GM21723 (cell line): ENCODE results near the gene ATP8B4.
"Not testable (repeated sequence)": the region's sequence is repeated elsewhere in the genome, so short reads cannot be mapped to it uniquely, and the experiment has no call there.

ENCODE experiments used
- ATAC-seq: cut with Tn5 transposase; IDR thresholded peaks from one replicate; pipeline ENCODE4 v1.9.1; 2021; ENCODE audit warnings: mild to moderate bottlenecking, moderate library complexity; ENCODE audit not compliant: unreplicated experiment

The ATP8B4 gene

GRCh38 chr15:50112488-50113186 is 6.4 kb downstream of the ATP8B4 start:
- ATAC-seq: no peak

GRCh38 chr15:50110285-50110684 is 8.7 kb downstream of the ATP8B4 start:
- ATAC-seq: no peak

GRCh38 chr15:50109076-50109987 is 9.7 kb downstream of the ATP8B4 start:
- no peak for ATAC-seq

- ATAC-seq: no peak
Measured at GRCh38 chr15:50108461-50108860, 10.6 kb downstream of the ATP8B4 start.

GRCh38 chr15:50107591-50108408 is 11.2 kb downstream of the ATP8B4 start:
- ATAC-seq: peak; percentile 95

GRCh38 chr15:50107157-50107556 is 11.9 kb downstream of the ATP8B4 start:
- ATAC-seq: no peak

- no peak for ATAC-seq
Measured at GRCh38 chr15:50106457-50106856, 12.6 kb downstream of the ATP8B4 start.

- no peak for ATAC-seq
Measured at GRCh38 chr15:50100486-50100885, 18.5 kb downstream of the ATP8B4 start.

GRCh38 chr15:50098545-50098944 is 20.5 kb downstream of the ATP8B4 start:
- ATAC-seq: no peak

- ATAC-seq: no peak
Measured at GRCh38 chr15:50095938-50096821, 22.9 kb downstream of the ATP8B4 start.

- ATAC-seq: not testable (repeated sequence)
Measured at GRCh38 chr15:50089386-50089785, 29.6 kb downstream of the ATP8B4 start.

- no peak for ATAC-seq
Measured at GRCh38 chr15:50084932-50085331, 34.1 kb downstream of the ATP8B4 start.

- ATAC-seq: no peak
Measured at GRCh38 chr15:50083424-50084025, 35.5 kb downstream of the ATP8B4 start.

- no peak for ATAC-seq
Measured at GRCh38 chr15:50082066-50082465, 37.0 kb downstream of the ATP8B4 start.

GRCh38 chr15:50077651-50078050 is 41.4 kb downstream of the ATP8B4 start:
- ATAC-seq: no peak

GRCh38 chr15:50077176-50077575 is 41.9 kb downstream of the ATP8B4 start:
- ATAC-seq: no peak

- no peak for ATAC-seq
Measured at GRCh38 chr15:50075319-50075718, 43.7 kb downstream of the ATP8B4 start.

- no peak for ATAC-seq
Measured at GRCh38 chr15:50071551-50072258, 47.3 kb downstream of the ATP8B4 start.

GRCh38 chr15:50068016-50068415 is 51.0 kb downstream of the ATP8B4 start:
- no peak for ATAC-seq
